HCT116 (cell line): Measurements from ENCODE around the gene PTTG2. TPM values are rescaled to one million over a fixed set of nuclear protein-coding genes. Genes with fewer than 3 reads are reported as not detected.

Experiments
- ATAC-seq: fragments of 200-7000 bp; cut with Tn5 transposase; 2 replicates; pipeline ENCODE4 v1.9.1; 2020; ENCODE audit warnings: mild to moderate bottlenecking, moderate library complexity
- BruUV-seq: library from RNA; stranded (reverse); fragments of 400-500 nt; replicated peaks from 2 replicates; lab custom pipeline; 2021; lab: Mats Ljungman, UMichigan
- CTCF ChIA-PET: fragments of 300-600 bp; sonication (Branson Sonifier 250); formaldehyde crosslinking; loops from one replicate; lab custom pipeline; 2021; ENCODE audit warnings: antibody characterized with exemption; lab: Charles Lee
- POLR2A ChIA-PET: fragments of 300-600, 350-600 bp; sonication (Branson Sonifier 250); formaldehyde crosslinking; loops from one replicate; lab custom pipeline; 2021; ENCODE audit warnings: antibody characterized with exemption; lab: Charles Lee
- RAD21 ChIA-PET, 2 experiments: fragments of 300-600 bp; sonication (Branson Sonifier 250); formaldehyde crosslinking; loops; one replicate each; lab custom pipeline; 2023; ENCODE audit warnings: low total read pairs in 2 of 2; ENCODE audit not compliant: uncharacterized antibody in 2 of 2, unreplicated experiment in 2 of 2, low non-redundant PET in 1 of 2; lab: Charles Lee
- DNase-seq: peaks from one replicate; pipeline ENCODE4 v3.0.0-alpha.2; 2010; ENCODE audit warnings: low read depth, low spot score
- H2AFZ ChIP-seq: fragments of 200-600 bp; shearing (Covaris generic), sonication (generic); 2 replicates; pipeline ENCODE4 v1.6.1; 2017; ENCODE audit warnings: low read depth, mixed run types, mixed read lengths, antibody characterized with exemption, low read length; ENCODE audit not compliant: poor library complexity, severe bottlenecking
- H3K27ac ChIP-seq: 2 replicates; pipeline ENCODE4 v1.5.1; 2012; ENCODE audit warnings: low read depth, low read length
- H3K27me3 ChIP-seq: fragments of 200-600 bp; sonication (generic); 2 replicates; pipeline ENCODE4 v1.6.1; 2016; ENCODE audit warnings: mixed run types, low read length, mixed read lengths; ENCODE audit not compliant: insufficient read depth
- H3K36me3 ChIP-seq, 2 experiments: fragments of 200-500 bp in 1 of 2; fragments of 200-600 bp in 1 of 2; sonication (Bioruptor generic) in 1 of 2; sonication (generic) in 1 of 2; 2 replicates each; pipeline versions ENCODE4 v1.5.1 to v1.6.1; 2014 to 2016; ENCODE audit warnings: low read length in 2 of 2, inconsistent platforms in 1 of 2, mixed read lengths in 1 of 2, mixed run types in 1 of 2; ENCODE audit not compliant: insufficient read depth in 2 of 2, control insufficient read depth in 1 of 2
- H3K4me1 ChIP-seq, 2 experiments: fragments of 200-600 bp in 1 of 2; sonication (generic) in 1 of 2; 2 replicates each; pipeline versions ENCODE4 v1.5.1 to v1.6.1; 2012 to 2017; ENCODE audit warnings: low read length in 2 of 2, inconsistent platforms in 1 of 2, mild to moderate bottlenecking in 1 of 2, mixed read lengths in 1 of 2, mixed run types in 1 of 2, moderate library complexity in 1 of 2; ENCODE audit not compliant: insufficient read depth in 2 of 2, control insufficient read depth in 1 of 2
- H3K4me2 ChIP-seq: fragments of 200-600 bp; sonication (generic); 2 replicates; pipeline ENCODE4 v1.6.1; 2017; ENCODE audit warnings: mixed run types, low read length, mixed read lengths
- H3K4me3 ChIP-seq, 2 experiments: fragments of 200-600 bp in 1 of 2; sonication (generic) in 1 of 2; replicated peaks in 1 of 2; 2 replicates each; pipeline ENCODE4 v1.5.1; 2011 to 2016; ENCODE audit warnings: low read length in 2 of 2, control low read depth in 1 of 2, low read depth in 1 of 2, mild to moderate bottlenecking in 1 of 2, mixed read lengths in 1 of 2, mixed run types in 1 of 2
- H3K79me2 ChIP-seq: fragments of 200-600 bp; sonication (generic); 2 replicates; pipeline ENCODE4 v1.6.1; 2017; ENCODE audit warnings: mild to moderate bottlenecking, mixed run types, low read length, moderate library complexity, mixed read lengths; ENCODE audit not compliant: insufficient read depth
- H3K9ac ChIP-seq: fragments of 200-600 bp; sonication (generic); 2 replicates; pipeline ENCODE4 v1.6.1; 2016; ENCODE audit warnings: low read length, mixed read lengths
- H3K9me2 ChIP-seq: fragments of 200-600 bp; sonication (generic), shearing (Covaris generic); 2 replicates; pipeline ENCODE4 v1.6.1; 2017; ENCODE audit warnings: mixed run types, mild to moderate bottlenecking, moderate library complexity; ENCODE audit not compliant: insufficient read depth
- H3K9me3 ChIP-seq, 2 experiments: fragments of 200-500 bp in 1 of 2; fragments of 200-600 bp in 1 of 2; sonication (Bioruptor generic) in 1 of 2; sonication (generic) in 1 of 2; 2 replicates each; pipeline ENCODE4 v1.6.1; 2014 to 2017; ENCODE audit warnings: low read length in 2 of 2, mixed read lengths in 2 of 2, inconsistent platforms in 1 of 2, low read depth in 1 of 2, mild to moderate bottlenecking in 1 of 2, mixed run types in 1 of 2, moderate library complexity in 1 of 2; ENCODE audit not compliant: control insufficient read depth in 1 of 2, insufficient read depth in 1 of 2
- H4K20me1 ChIP-seq: fragments of 200-600 bp; sonication (generic), shearing (Covaris generic); 2 replicates; pipeline ENCODE4 v1.6.1; 2017; ENCODE audit warnings: mixed run types, mild to moderate bottlenecking, moderate library complexity; ENCODE audit not compliant: insufficient read depth
- CBX3 ChIP-seq: IDR thresholded peaks from 2 replicates; pipeline ENCODE4 v1.6.1; 2012; ENCODE audit warnings: low read depth
- CEBPB ChIP-seq: IDR thresholded peaks from 2 replicates; pipeline ENCODE4 v1.6.1; 2012; ENCODE audit warnings: low read depth
- CTCF ChIP-seq, 3 experiments: fragments of 200-600 bp in 1 of 3; sonication (generic) in 1 of 3; IDR thresholded peaks in 2 of 3; conservative IDR thresholded peaks in 1 of 3; 2 replicates each; pipeline ENCODE4 v1.5.1; 2012 to 2017; ENCODE audit warnings: low read depth in 2 of 3, low read length in 2 of 3, antibody characterized with exemption in 1 of 3, borderline replicate concordance in 1 of 3, control low read depth in 1 of 3, mild to moderate bottlenecking in 1 of 3, mixed read lengths in 1 of 3, mixed run types in 1 of 3, moderate library complexity in 1 of 3; ENCODE audit not compliant: insufficient read depth in 1 of 3
- ELF1 ChIP-seq: IDR thresholded peaks from 2 replicates; pipeline ENCODE4 v1.6.1; 2012; ENCODE audit warnings: low read depth, borderline replicate concordance
- EZH2phosphoT487 ChIP-seq: fragments of 200-600 bp; IDR thresholded peaks from 2 replicates; pipeline ENCODE4 v1.6.1; 2018; ENCODE audit warnings: antibody characterized with exemption, borderline replicate concordance
- POLR2A ChIP-seq: IDR thresholded peaks from 2 replicates; pipeline ENCODE4 v1.7.0; 2011; ENCODE audit warnings: borderline replicate concordance; ENCODE audit not compliant: insufficient read depth, insufficient read length; ENCODE audit errors: extremely low read depth
- SIN3A ChIP-seq: IDR thresholded peaks from 2 replicates; pipeline ENCODE4 v1.6.1; 2012; ENCODE audit warnings: low read depth
- SP1 ChIP-seq: IDR thresholded peaks from 2 replicates; pipeline ENCODE4 v1.6.1; 2012; ENCODE audit warnings: low read depth
- SRF ChIP-seq: IDR thresholded peaks from 2 replicates; pipeline ENCODE4 v1.6.1; 2012; ENCODE audit warnings: low read depth
- YY1 ChIP-seq: IDR thresholded peaks from 2 replicates; pipeline ENCODE4 v1.6.1; 2011; ENCODE audit warnings: low read length, low read depth, moderate library complexity, mild to moderate bottlenecking; ENCODE audit not compliant: insufficient replicate concordance; ENCODE audit errors: extremely low read depth
- ZBTB33 ChIP-seq: IDR thresholded peaks from 2 replicates; pipeline ENCODE4 v1.6.1; 2011; ENCODE audit warnings: mild to moderate bottlenecking, low read length, moderate library complexity; ENCODE audit not compliant: insufficient replicate concordance; ENCODE audit errors: extremely low read depth
- ZFX ChIP-seq: fragments of 450-650 bp; IDR thresholded peaks from 2 replicates; pipeline ENCODE4 v1.6.1; 2017
- ZNF274 ChIP-seq: fragments of 200-500 bp; sonication (Bioruptor generic); IDR thresholded peaks from 2 replicates; pipeline ENCODE4 v1.6.1; 2014; ENCODE audit warnings: mild to moderate bottlenecking, low read depth, low read length, inconsistent platforms
- intact Hi-C: fragments of 100-400 bp; cut with micrococcal nuclease; formaldehyde crosslinking; loops from 2 replicates; pipeline ENCODE4 v1.10.0; 2022
- total RNA-seq: library from RNA; stranded (reverse); gene quantifications from one replicate; pipeline ENCODE4 v1.2.1, GENCODE V29; 2021; ENCODE audit not compliant: unreplicated experiment
- TF ChIP-seq, protein P1 (sequence below): IDR thresholded peaks from 2 replicates; pipeline ENCODE4 v1.6.1; 2012; ENCODE audit warnings: low read depth
- TF ChIP-seq, protein P2 (sequence below): IDR thresholded peaks from 2 replicates; pipeline ENCODE4 v1.6.1; 2012

PTTG2 gene
- total RNA-seq, 1 experiment from 2014 or later, result not detected

- Histone ChIP-seq H3K4me2 (no peak overlapping the region), H3K4me3 (no peak overlapping the region), H3K9me2 (no peaks in the 10 kb centered on the region), H3K79me2 (peaks cover 8% of the 10 kb centered on the region), H3K27ac (no peak overlapping the region), H3K36me3 (no peaks in the 10 kb centered on the region), H4K20me1 (0 out of 2 replicates have a peak, but pooled peaks cover 5% of the 10 kb centered on the region), H3K9me3 (no peaks in the 10 kb centered on the region), H3K27me3 (no peaks in the 10 kb centered on the region), H2AFZ (no peak overlapping the region), H3K9ac (no peak overlapping the region), H3K4me1 (peaks cover 0 to 7% of the 10 kb centered on the region in 2 experiments; a peak in 1 of 4 replicates)
- ChIA-PET CTCF (no interaction called here), POLR2A (no interaction called here), RAD21 (no interaction called here)
- intact Hi-C loops, result no loop called here
- DNase-seq (no peak), ATAC-seq (no peak)
- no TSS peak for BruUV-seq
- TF ChIP-seq ZNF274 (no peak), CEBPB (no peak), ELF1 (no peak), ZBTB33 (no peak), YY1 (no peak), SIN3A (no peak), SP1 (no peak), SRF (no peak), CBX3 (no peak), EZH2phosphoT487 (no peak), CTCF (IDR thresholded peaks at IDR 0.05 in 2 of 3, conservative IDR thresholded peaks at IDR 0.05 in 1 of 3; ENCODE audit: borderline replicate concordance in 1 of 3, insufficient read depth in 1 of 3, low read depth in 2 of 3, low read length in 2 of 3) (no peak), POLR2A (no peak), ZFX (no peak)
- TF ChIP-seq, protein P1, sequence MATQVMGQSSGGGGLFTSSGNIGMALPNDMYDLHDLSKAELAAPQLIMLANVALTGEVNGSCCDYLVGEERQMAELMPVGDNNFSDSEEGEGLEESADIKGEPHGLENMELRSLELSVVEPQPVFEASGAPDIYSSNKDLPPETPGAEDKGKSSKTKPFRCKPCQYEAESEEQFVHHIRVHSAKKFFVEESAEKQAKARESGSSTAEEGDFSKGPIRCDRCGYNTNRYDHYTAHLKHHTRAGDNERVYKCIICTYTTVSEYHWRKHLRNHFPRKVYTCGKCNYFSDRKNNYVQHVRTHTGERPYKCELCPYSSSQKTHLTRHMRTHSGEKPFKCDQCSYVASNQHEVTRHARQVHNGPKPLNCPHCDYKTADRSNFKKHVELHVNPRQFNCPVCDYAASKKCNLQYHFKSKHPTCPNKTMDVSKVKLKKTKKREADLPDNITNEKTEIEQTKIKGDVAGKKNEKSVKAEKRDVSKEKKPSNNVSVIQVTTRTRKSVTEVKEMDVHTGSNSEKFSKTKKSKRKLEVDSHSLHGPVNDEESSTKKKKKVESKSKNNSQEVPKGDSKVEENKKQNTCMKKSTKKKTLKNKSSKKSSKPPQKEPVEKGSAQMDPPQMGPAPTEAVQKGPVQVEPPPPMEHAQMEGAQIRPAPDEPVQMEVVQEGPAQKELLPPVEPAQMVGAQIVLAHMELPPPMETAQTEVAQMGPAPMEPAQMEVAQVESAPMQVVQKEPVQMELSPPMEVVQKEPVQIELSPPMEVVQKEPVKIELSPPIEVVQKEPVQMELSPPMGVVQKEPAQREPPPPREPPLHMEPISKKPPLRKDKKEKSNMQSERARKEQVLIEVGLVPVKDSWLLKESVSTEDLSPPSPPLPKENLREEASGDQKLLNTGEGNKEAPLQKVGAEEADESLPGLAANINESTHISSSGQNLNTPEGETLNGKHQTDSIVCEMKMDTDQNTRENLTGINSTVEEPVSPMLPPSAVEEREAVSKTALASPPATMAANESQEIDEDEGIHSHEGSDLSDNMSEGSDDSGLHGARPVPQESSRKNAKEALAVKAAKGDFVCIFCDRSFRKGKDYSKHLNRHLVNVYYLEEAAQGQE, result no peak
- TF ChIP-seq, protein P2, sequence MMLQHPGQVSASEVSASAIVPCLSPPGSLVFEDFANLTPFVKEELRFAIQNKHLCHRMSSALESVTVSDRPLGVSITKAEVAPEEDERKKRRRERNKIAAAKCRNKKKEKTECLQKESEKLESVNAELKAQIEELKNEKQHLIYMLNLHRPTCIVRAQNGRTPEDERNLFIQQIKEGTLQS, result no peak
Measured at GRCh38 chr4:38007645-38008044, 47.4 kb downstream of the PTTG2 start.
